ENCODE data around the gene TRAPPC2. TPM values are rescaled to one million over a fixed set of nuclear protein-coding genes. Genes with fewer than 3 reads are reported as not detected.

The TRAPPC2 gene
- total and polyA plus RNA-seq, 2 of the 13 experiments (the other 11 are each of a cell fraction or from before 2014, with no cell fraction given), result 4.4 to 8.1 TPM

DNA sequence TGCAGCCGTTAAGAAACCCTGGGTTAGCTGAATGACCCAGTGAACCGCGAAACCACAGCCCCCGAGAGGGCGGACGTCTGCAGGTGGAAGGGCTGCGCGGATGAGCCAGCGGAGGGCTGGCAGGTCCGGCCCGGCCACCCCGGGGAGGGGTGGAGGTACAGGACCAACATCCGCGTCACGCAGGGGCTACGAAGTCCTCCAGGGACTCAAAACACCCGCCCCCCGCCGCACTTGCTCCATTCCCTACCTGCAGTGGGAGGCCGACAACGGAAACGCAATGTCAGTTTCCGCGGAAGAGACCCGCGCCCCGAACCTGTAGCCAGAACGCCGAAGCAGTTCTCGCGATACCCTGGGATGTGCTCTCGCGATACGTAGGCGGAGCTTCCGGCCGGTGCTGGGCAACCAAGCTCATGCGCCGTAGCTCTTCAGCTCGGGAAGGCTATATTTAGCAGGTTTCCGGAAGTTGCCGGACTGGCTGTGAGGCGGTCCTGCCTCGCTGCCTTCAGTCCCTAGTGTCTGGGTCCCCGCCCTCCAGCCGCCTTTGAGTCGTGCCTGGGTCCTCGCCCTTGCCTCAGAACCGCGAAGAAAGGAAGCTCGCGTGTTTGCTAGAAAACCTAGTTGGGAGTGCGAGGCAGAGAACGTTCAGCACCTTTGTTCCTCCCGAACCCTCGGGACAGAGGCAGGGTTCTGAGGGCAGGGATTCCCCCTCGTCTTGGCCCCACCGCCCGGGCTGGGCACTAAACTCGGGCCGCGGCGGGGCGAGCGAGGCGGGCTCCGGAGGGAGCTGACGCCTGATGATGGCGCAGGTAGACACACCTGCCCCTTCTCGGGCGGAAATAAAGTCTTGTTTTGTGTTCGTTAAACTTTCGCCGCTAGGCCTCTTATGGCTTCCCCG is at the start of gene TRAPPC2, which contains the start of gene OFD1 (continued):
- TF ChIP-seq TP53 (CRISPR knock-in tag; conservative IDR thresholded peaks at IDR 0.05) (0 out of 2 replicates have a peak, but pooled peaks have one; percentile 55), ZNF224 (CRISPR knock-in tag; IDR thresholded peaks at IDR 0.05) (no peak), ZNF709 (CRISPR knock-in tag; IDR thresholded peaks at IDR 0.05) (peak; percentile 64; the same call in 1 of the 2 replicates), HES4 (CRISPR knock-in tag; IDR thresholded peaks at IDR 0.05; ENCODE audit: borderline replicate concordance) (0 out of 2 replicates have a peak, but pooled peaks have one; percentile 35), CCDC6 (CRISPR knock-in tag; IDR thresholded peaks at IDR 0.05) (peak; percentile 49; the same call in 1 of the 2 replicates), MYC (CRISPR knock-in tag; IDR thresholded peaks at IDR 0.05; ENCODE audit: borderline replicate concordance) (peak; percentile 62; the same call in 1 of the 2 replicates), POLR2AphosphoS5 (IDR thresholded peaks at IDR 0.05; ENCODE audit: low read depth, low read length) (peak; percentile 87), ELF4 (CRISPR knock-in tag; IDR thresholded peaks at IDR 0.05; ENCODE audit: borderline replicate concordance) (peak; percentile 77; the same call in 1 of the 2 replicates), TMF1 (CRISPR knock-in tag; IDR thresholded peaks at IDR 0.05; ENCODE audit: low read depth) (no peak), ELF1 (CRISPR knock-in tag; IDR thresholded peaks at IDR 0.05) (peak; percentile 88), GATA4 (IDR thresholded peaks at IDR 0.05; ENCODE audit: borderline replicate concordance, low read depth) (peak; percentile 44; the same call in 1 of the 2 replicates), GLI4 (CRISPR knock-in tag; IDR thresholded peaks at IDR 0.05; ENCODE audit: borderline replicate concordance) (0 out of 2 replicates have a peak, but pooled peaks have one; percentile 14), NR2F2 (IDR thresholded peaks at IDR 0.05; ENCODE audit: borderline replicate concordance, low read depth) (no peak), LCORL (IDR thresholded peaks at IDR 0.05) (no peak), LCORL (CRISPR knock-in tag; IDR thresholded peaks at IDR 0.05) (peak; percentile 43; the same call in 1 of the 2 replicates), SPEN (CRISPR knock-in tag; IDR thresholded peaks at IDR 0.05; ENCODE audit: low read depth) (peak; percentile 70; the same call in 1 of the 2 replicates), FOXC1 (CRISPR knock-in tag; IDR thresholded peaks at IDR 0.05; ENCODE audit: borderline replicate concordance) (0 out of 2 replicates have a peak, but pooled peaks have one; percentile 34), KDM5B (CRISPR knock-in tag; IDR thresholded peaks at IDR 0.05; ENCODE audit: borderline replicate concordance) (peak; percentile 51; the same call in 1 of the 2 replicates), ZNF510 (CRISPR knock-in tag; IDR thresholded peaks at IDR 0.05; ENCODE audit: low read depth) (no peak; the same call in 1 of the 2 replicates), TAF1 (CRISPR knock-in tag; IDR thresholded peaks at IDR 0.05) (peak; percentile 61; the same call in 1 of the 2 replicates)
- TF ChIP-seq, protein P1, sequence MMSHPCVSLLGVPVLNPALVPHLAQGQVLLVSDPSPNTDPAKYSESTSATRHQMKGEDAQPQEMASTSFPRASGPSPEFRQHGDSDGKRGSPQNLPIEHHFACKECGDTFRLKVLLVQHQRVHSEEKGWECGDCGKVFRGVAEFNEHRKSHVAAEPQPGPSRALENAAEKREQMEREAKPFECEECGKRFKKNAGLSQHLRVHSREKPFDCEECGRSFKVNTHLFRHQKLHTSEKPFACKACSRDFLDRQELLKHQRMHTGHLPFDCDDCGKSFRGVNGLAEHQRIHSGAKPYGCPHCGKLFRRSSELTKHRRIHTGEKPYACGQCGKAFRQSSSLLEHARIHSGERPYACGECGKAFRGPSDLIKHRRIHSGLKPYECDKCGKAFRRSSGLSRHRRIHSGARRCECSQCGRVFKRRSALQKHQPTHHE (CRISPR knock-in tag; IDR thresholded peaks at IDR 0.05; ENCODE audit: borderline replicate concordance), result no peak
- TF ChIP-seq, protein P2, sequence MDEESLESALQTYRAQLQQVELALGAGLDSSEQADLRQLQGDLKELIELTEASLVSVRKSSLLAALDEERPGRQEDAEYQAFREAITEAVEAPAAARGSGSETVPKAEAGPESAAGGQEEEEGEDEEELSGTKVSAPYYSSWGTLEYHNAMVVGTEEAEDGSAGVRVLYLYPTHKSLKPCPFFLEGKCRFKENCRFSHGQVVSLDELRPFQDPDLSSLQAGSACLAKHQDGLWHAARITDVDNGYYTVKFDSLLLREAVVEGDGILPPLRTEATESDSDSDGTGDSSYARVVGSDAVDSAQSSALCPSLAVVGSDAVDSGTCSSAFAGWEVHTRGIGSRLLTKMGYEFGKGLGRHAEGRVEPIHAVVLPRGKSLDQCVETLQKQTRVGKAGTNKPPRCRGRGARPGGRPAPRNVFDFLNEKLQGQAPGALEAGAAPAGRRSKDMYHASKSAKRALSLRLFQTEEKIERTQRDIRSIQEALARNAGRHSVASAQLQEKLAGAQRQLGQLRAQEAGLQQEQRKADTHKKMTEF (CRISPR knock-in tag; IDR thresholded peaks at IDR 0.05), result peak; percentile 59; the same call in 1 of the 2 replicates
- TF ChIP-seq, protein P3, sequence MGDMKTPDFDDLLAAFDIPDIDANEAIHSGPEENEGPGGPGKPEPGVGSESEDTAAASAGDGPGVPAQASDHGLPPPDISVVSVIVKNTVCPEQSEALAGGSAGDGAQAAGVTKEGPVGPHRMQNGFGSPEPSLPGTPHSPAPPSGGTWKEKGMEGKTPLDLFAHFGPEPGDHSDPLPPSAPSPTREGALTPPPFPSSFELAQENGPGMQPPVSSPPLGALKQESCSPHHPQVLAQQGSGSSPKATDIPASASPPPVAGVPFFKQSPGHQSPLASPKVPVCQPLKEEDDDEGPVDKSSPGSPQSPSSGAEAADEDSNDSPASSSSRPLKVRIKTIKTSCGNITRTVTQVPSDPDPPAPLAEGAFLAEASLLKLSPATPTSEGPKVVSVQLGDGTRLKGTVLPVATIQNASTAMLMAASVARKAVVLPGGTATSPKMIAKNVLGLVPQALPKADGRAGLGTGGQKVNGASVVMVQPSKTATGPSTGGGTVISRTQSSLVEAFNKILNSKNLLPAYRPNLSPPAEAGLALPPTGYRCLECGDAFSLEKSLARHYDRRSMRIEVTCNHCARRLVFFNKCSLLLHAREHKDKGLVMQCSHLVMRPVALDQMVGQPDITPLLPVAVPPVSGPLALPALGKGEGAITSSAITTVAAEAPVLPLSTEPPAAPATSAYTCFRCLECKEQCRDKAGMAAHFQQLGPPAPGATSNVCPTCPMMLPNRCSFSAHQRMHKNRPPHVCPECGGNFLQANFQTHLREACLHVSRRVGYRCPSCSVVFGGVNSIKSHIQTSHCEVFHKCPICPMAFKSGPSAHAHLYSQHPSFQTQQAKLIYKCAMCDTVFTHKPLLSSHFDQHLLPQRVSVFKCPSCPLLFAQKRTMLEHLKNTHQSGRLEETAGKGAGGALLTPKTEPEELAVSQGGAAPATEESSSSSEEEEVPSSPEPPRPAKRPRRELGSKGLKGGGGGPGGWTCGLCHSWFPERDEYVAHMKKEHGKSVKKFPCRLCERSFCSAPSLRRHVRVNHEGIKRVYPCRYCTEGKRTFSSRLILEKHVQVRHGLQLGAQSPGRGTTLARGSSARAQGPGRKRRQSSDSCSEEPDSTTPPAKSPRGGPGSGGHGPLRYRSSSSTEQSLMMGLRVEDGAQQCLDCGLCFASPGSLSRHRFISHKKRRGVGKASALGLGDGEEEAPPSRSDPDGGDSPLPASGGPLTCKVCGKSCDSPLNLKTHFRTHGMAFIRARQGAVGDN (CRISPR knock-in tag; IDR thresholded peaks at IDR 0.05), result peak; percentile 82
